GM23338 (cell line): ENCODE measurements around the gene EPAS1. TPM values are rescaled to one million over a fixed set of nuclear protein-coding genes. Genes with fewer than 3 reads are reported as not detected.

ENCODE experiments used
- ATAC-seq: fragments of 200-7000 bp; cut with Tn5 transposase; 3 replicates; pipeline ENCODE4 v1.9.1; 2020
- DNase-seq: peaks from one replicate; pipeline ENCODE4 v3.0.0-alpha.2; 2015; ENCODE audit warnings: low spot score
- H2AFZ ChIP-seq: fragments of 200-600 bp; sonication (generic); 2 replicates; pipeline ENCODE4 v1.8.0; 2016; ENCODE audit warnings: antibody characterized with exemption, mild to moderate bottlenecking, moderate library complexity
- H3F3A ChIP-seq: fragments of 200-600 bp; sonication (generic); replicated peaks from 2 replicates; pipeline ENCODE4 v1.8.0; 2017; ENCODE audit warnings: antibody characterized with exemption, mixed run types, low read depth
- H3K27ac ChIP-seq: fragments of 200-600 bp; sonication (generic); 2 replicates; pipeline ENCODE4 v1.6.1; 2016; ENCODE audit warnings: low read depth
- H3K27me3 ChIP-seq: fragments of 200-600 bp; sonication (generic); 2 replicates; pipeline ENCODE4 v1.8.0; 2016; ENCODE audit warnings: mild to moderate bottlenecking, mixed run types, moderate library complexity; ENCODE audit not compliant: insufficient read depth
- H3K36me3 ChIP-seq: fragments of 200-600 bp; sonication (generic); 2 replicates; pipeline ENCODE4 v1.8.0; 2016; ENCODE audit warnings: mild to moderate bottlenecking; ENCODE audit not compliant: insufficient read depth
- H3K4me1 ChIP-seq: fragments of 200-600 bp; sonication (generic); 2 replicates; pipeline ENCODE4 v1.8.0; 2016; ENCODE audit warnings: mild to moderate bottlenecking, moderate library complexity; ENCODE audit not compliant: insufficient read depth
- H3K4me2 ChIP-seq: fragments of 200-600 bp; sonication (generic); 2 replicates; pipeline ENCODE4 v1.7.1; 2017; ENCODE audit warnings: mixed run types
- H3K4me3 ChIP-seq: fragments of 200-600 bp; sonication (generic); 2 replicates; pipeline ENCODE4 v1.6.1; 2016; ENCODE audit warnings: mixed run types
- H3K79me2 ChIP-seq: fragments of 200-600 bp; sonication (generic); replicated peaks from 2 replicates; pipeline ENCODE4 v1.8.0; 2017; ENCODE audit warnings: mild to moderate bottlenecking; ENCODE audit not compliant: insufficient read depth
- H3K9me2 ChIP-seq: fragments of 200-600 bp; sonication (generic); 2 replicates; pipeline ENCODE4 v1.8.0; 2017; ENCODE audit not compliant: insufficient read depth
- H4K20me1 ChIP-seq: fragments of 200-600 bp; sonication (generic); replicated peaks from 2 replicates; pipeline ENCODE4 v1.8.0; 2017; ENCODE audit warnings: mild to moderate bottlenecking; ENCODE audit not compliant: insufficient read depth
- H3K27ac Mint-ChIP-seq: 2 replicates; pipeline ENCODE4 v1.8.0; 2020; ENCODE audit warnings: inconsistent platforms, mild to moderate bottlenecking, moderate library complexity, mixed read lengths
- H3K27me3 Mint-ChIP-seq: 3 replicates; pipeline ENCODE4 v1.8.0; 2022; ENCODE audit warnings: low read depth, mild to moderate bottlenecking, moderate library complexity, mixed read lengths, inconsistent platforms; ENCODE audit not compliant: insufficient read depth, poor library complexity
- H3K36me3 Mint-ChIP-seq: 3 replicates; pipeline ENCODE4 v1.8.0; 2021; ENCODE audit warnings: low read depth, mild to moderate bottlenecking, inconsistent platforms, moderate library complexity, mixed read lengths
- H3K4me1 Mint-ChIP-seq: 3 replicates; pipeline ENCODE4 v1.8.0; 2020; ENCODE audit warnings: mild to moderate bottlenecking, inconsistent platforms, mixed read lengths
- H3K4me3 Mint-ChIP-seq: 3 replicates; pipeline ENCODE4 v1.8.0; 2021; ENCODE audit warnings: moderate library complexity, mild to moderate bottlenecking, inconsistent platforms, mixed read lengths
- H3K9me3 Mint-ChIP-seq: 3 replicates; pipeline ENCODE4 v1.8.0; 2020; ENCODE audit warnings: moderate library complexity, mild to moderate bottlenecking, inconsistent platforms, mixed read lengths
- CREB1 ChIP-seq: fragments of 250-450 bp; sonication (Bioruptor Pico); IDR thresholded peaks from 2 replicates; pipeline ENCODE4 v1.5.0; 2020; ENCODE audit warnings: low read depth, mild to moderate bottlenecking, moderate library complexity
- CTCF ChIP-seq, 2 experiments: fragments of 200-600 bp in 1 of 2; sonication (generic) in 1 of 2; conservative IDR thresholded peaks; 2 replicates each; pipeline versions ENCODE4 v1.5.1 to v1.6.1; 2016 to 2017; ENCODE audit warnings: antibody characterized with exemption in 2 of 2, low read depth in 2 of 2, mild to moderate bottlenecking in 2 of 2, moderate library complexity in 1 of 2
- ETS1 ChIP-seq: IDR thresholded peaks from 2 replicates; pipeline ENCODE4 v1.6.1; 2016; ENCODE audit warnings: antibody characterized with exemption
- EZH2 ChIP-seq: fragments of 200-600 bp; sonication (generic); IDR thresholded peaks from one replicate; pipeline ENCODE4 v1.8.0; 2017; ENCODE audit warnings: antibody characterized with exemption, mild to moderate bottlenecking, low read depth; ENCODE audit not compliant: unreplicated experiment
- EZH2phosphoT487 ChIP-seq: fragments of 200-600 bp; sonication (generic); IDR thresholded peaks from one replicate; pipeline ENCODE4 v1.8.1; 2018; ENCODE audit warnings: antibody characterized with exemption; ENCODE audit not compliant: unreplicated experiment
- JUNB ChIP-seq: IDR thresholded peaks from one replicate; pipeline ENCODE4 v1.6.1; 2016; ENCODE audit warnings: antibody characterized with exemption; ENCODE audit not compliant: unreplicated experiment
- NANOG ChIP-seq: IDR thresholded peaks from 2 replicates; pipeline ENCODE4 v1.6.1; 2016; ENCODE audit warnings: antibody characterized with exemption, borderline replicate concordance
- POLR2AphosphoS5 ChIP-seq: IDR thresholded peaks from 2 replicates; pipeline ENCODE4 v1.6.1; 2016; ENCODE audit warnings: antibody characterized with exemption, low read depth
- REST ChIP-seq: IDR thresholded peaks from one replicate; pipeline ENCODE4 v1.6.1; 2018; ENCODE audit warnings: antibody characterized with exemption; ENCODE audit not compliant: unreplicated experiment
- STAT1 ChIP-seq: IDR thresholded peaks from one replicate; pipeline ENCODE4 v1.6.1; 2016; ENCODE audit warnings: antibody characterized with exemption; ENCODE audit not compliant: unreplicated experiment
- ZNF114 ChIP-seq: fragments of 250-450 bp; sonication (Bioruptor Pico); IDR thresholded peaks from 2 replicates; pipeline ENCODE4 v1.5.0; 2020; ENCODE audit warnings: mild to moderate bottlenecking, moderate library complexity
- ZNF331 ChIP-seq: fragments of 250-450 bp; sonication (Bioruptor Pico); IDR thresholded peaks from 2 replicates; pipeline ENCODE4 v1.5.0; 2020; ENCODE audit warnings: low read depth, mild to moderate bottlenecking, moderate library complexity
- polyA plus RNA-seq: library from polyadenylated mRNA; unstranded; fragments of >200 nt; fragmentation: Nextera tagmentation; extraction: Ambion mirVana; gene quantifications from 2 replicates; pipeline ENCODE4 v1.2.1, GENCODE V29; 2016
- total RNA-seq: library from RNA; depleted of rRNA; stranded (reverse); fragments of >200 nt; shearing (Covaris generic); gene quantifications from 2 replicates; pipeline ENCODE4 v1.2.3, GENCODE V29; 2014

The EPAS1 gene
- total and polyA plus RNA-seq, 2 experiments from 2014 or later, result 0.68 to 5.4 TPM

GRCh38 chr2:46378616-46379015 is 81.4 kb downstream of the EPAS1 start:
- TF ChIP-seq POLR2AphosphoS5 (no peak), ZNF331 (CRISPR knock-in tag) (no peak), NANOG (no peak), ETS1 (no peak), JUNB (no peak), EZH2 (no peak), CREB1 (CRISPR knock-in tag) (no peak), STAT1 (no peak), REST (no peak), CTCF (conservative IDR thresholded peaks at IDR 0.05; ENCODE audit: low read depth in 2 of 2) (no peak), EZH2phosphoT487 (no peak), ZNF114 (CRISPR knock-in tag) (no peak)
- DNase-seq, result no peak
- Histone ChIP-seq H2AFZ (no peak overlapping the region), H3K4me2 (no peak overlapping the region), H3K27ac (no peak overlapping the region), H3K4me3 (no peak overlapping the region), H4K20me1 (no peaks in the 10 kb centered on the region), H3K36me3 (no peaks in the 10 kb centered on the region), H3K4me1 (no peaks in the 10 kb centered on the region), H3K27me3 (no peaks in the 10 kb centered on the region), H3K9me2 (no peaks in the 10 kb centered on the region), H3F3A (no peaks in the 10 kb centered on the region), H3K79me2 (no peaks in the 10 kb centered on the region)
- ATAC-seq, result no peak
- no peak overlapping the region for H3K27ac Mint-ChIP-seq
- no peaks in the 10 kb centered on the region for H3K36me3 Mint-ChIP-seq
- H3K27me3 Mint-ChIP-seq, result peaks cover 10% of the 10 kb centered on the region
- no peak overlapping the region for H3K4me3 Mint-ChIP-seq
- H3K9me3 Mint-ChIP-seq, result no peaks in the 10 kb centered on the region
- no peaks in the 10 kb centered on the region; the same call in 2 of the 3 replicates for H3K4me1 Mint-ChIP-seq
